ENCODE results near the gene GRK7. TPM values are rescaled to one million over a fixed set of nuclear protein-coding genes. Genes with fewer than 3 reads are reported as not detected.

The GRK7 gene
- total RNA-seq, 1 experiment from 2014 or later, result not detected

DNA sequence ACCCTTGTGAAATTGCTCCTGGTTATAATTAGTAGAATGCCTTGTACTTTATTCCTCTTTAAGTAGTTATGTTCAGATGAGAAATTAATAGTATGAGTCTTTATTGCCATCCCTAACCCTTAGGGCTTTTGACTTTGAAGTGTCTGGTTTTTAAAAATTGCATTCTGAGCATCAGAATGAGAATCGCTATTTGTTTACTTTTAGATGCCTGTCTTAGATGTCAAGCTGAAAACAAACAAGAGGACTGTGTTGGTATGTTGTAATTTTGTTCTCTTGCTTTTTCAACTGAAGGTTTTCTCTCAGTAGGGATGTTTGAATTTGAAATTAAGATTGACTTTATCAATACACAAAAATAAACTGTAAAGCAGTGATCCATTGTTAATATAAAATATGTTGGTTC, 19.9 kb upstream of the GRK7 start:
- POLR2A ChIA-PET (ENCODE audit: low non-redundant PET), result no interaction called here
- no TSS peak for BruUV-seq (replicated peaks)
- TF ChIP-seq EZH2 (IDR thresholded peaks at IDR 0.05; ENCODE audit: borderline replicate concordance, low read depth, low read length, poor library complexity, severe bottlenecking), result no peak
- TF ChIP-seq, protein P1, sequence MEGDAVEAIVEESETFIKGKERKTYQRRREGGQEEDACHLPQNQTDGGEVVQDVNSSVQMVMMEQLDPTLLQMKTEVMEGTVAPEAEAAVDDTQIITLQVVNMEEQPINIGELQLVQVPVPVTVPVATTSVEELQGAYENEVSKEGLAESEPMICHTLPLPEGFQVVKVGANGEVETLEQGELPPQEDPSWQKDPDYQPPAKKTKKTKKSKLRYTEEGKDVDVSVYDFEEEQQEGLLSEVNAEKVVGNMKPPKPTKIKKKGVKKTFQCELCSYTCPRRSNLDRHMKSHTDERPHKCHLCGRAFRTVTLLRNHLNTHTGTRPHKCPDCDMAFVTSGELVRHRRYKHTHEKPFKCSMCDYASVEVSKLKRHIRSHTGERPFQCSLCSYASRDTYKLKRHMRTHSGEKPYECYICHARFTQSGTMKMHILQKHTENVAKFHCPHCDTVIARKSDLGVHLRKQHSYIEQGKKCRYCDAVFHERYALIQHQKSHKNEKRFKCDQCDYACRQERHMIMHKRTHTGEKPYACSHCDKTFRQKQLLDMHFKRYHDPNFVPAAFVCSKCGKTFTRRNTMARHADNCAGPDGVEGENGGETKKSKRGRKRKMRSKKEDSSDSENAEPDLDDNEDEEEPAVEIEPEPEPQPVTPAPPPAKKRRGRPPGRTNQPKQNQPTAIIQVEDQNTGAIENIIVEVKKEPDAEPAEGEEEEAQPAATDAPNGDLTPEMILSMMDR (conservative IDR thresholded peaks at IDR 0.05; ENCODE audit: low read depth, low read length), result no peak
- DNase-seq (ENCODE audit: low spot score), result no peak
- no peak overlapping the region for H3K4me3 ChIP-seq (ENCODE audit: low read depth, low read length, poor library complexity, severe bottlenecking)
- H3K27ac ChIP-seq (ENCODE audit: low read depth, low read length, poor library complexity, severe bottlenecking), result no peak overlapping the region
- no peaks in the 10 kb centered on the region for H3K27me3 ChIP-seq (replicated peaks; ENCODE audit: insufficient read depth, low read depth, low read length, poor library complexity)
- intact Hi-C loops (cut with micrococcal nuclease; ENCODE audit: unreplicated experiment), result no loop called here
- peaks cover 18% of the 10 kb centered on the region for H3K4me1 ChIP-seq (ENCODE audit: insufficient read depth, low read length, poor library complexity, severe bottlenecking)
- peaks cover 44% of the 10 kb centered on the region for H3K36me3 ChIP-seq (ENCODE audit: insufficient read depth, low read length, poor library complexity, severe bottlenecking)
- CTCF ChIA-PET, result no interaction called here
- no peaks in the 10 kb centered on the region for H3K9me3 ChIP-seq (ENCODE audit: low read depth, low read length, poor library complexity, severe bottlenecking)

DNA sequence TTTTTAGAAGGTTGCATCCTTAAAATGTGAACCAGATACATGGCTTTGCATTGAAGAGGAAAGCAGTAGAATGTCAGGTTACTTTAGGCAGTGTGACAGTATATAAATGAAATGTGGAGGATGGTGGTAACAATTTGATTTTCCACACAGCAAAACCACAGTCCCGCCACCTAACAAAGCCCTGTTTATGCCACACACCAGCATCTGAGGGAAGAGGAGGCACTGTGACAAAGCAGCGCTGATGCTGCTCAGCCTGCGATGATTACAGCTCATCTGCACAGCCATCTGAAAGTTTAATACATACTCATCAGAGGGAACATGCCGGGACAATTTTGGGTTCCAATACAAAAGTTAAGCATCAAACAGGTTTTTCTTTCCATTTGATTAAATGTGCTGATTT, 16.2 kb upstream of the GRK7 start:
- no peaks in the 10 kb centered on the region for H3K4me1 ChIP-seq (ENCODE audit: insufficient read depth, low read length, poor library complexity, severe bottlenecking)
- BruUV-seq (replicated peaks), result no TSS peak
- CTCF ChIA-PET, result no interaction called here
- H3K9me3 ChIP-seq (ENCODE audit: low read depth, low read length, poor library complexity, severe bottlenecking), result no peaks in the 10 kb centered on the region
- intact Hi-C loops (cut with micrococcal nuclease; ENCODE audit: unreplicated experiment), result no loop called here
- no peak for DNase-seq (ENCODE audit: low spot score)
- H3K4me3 ChIP-seq (ENCODE audit: low read depth, low read length, poor library complexity, severe bottlenecking), result no peak overlapping the region
- no peak for TF ChIP-seq EZH2 (IDR thresholded peaks at IDR 0.05; ENCODE audit: borderline replicate concordance, low read depth, low read length, poor library complexity, severe bottlenecking)
- TF ChIP-seq, protein P1 (conservative IDR thresholded peaks at IDR 0.05; ENCODE audit: low read depth, low read length), result no peak
- no peaks in the 10 kb centered on the region for H3K27me3 ChIP-seq (replicated peaks; ENCODE audit: insufficient read depth, low read depth, low read length, poor library complexity)
- POLR2A ChIA-PET (ENCODE audit: low non-redundant PET), result no interaction called here
- no peak overlapping the region for H3K27ac ChIP-seq (ENCODE audit: low read depth, low read length, poor library complexity, severe bottlenecking)
- H3K36me3 ChIP-seq (ENCODE audit: insufficient read depth, low read length, poor library complexity, severe bottlenecking), result peaks cover 47% of the 10 kb centered on the region

DNA sequence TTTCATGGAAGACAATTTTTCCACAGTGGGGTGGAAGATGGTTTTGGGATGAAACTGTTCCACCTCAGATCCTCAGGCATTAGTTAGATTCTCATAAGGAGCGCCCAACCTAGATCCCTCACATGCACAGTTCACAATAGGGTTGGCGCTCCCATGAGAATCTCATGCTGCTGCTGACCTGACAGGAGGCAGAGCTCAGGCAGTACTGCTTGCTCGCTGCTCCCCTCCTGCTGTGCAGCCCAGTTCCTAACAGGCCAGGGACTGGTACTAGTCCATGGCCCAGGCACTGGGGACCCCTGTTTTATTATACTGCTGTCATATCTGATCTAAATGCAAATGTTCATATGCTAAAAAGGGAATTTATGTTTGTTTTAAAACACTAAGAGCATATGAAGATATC, 9.8 kb upstream of the GRK7 start:
- no peak for TF ChIP-seq EZH2 (IDR thresholded peaks at IDR 0.05; ENCODE audit: borderline replicate concordance, low read depth, low read length, poor library complexity, severe bottlenecking)
- TF ChIP-seq, protein P1 (conservative IDR thresholded peaks at IDR 0.05; ENCODE audit: low read depth, low read length), result no peak
- ChIA-PET POLR2A (ENCODE audit: low non-redundant PET) (no interaction called here), CTCF (no interaction called here)
- no peak for DNase-seq (ENCODE audit: low spot score)
- no peak overlapping the region for H3K27ac ChIP-seq (ENCODE audit: low read depth, low read length, poor library complexity, severe bottlenecking)
- no TSS peak for BruUV-seq (replicated peaks)
- no peak overlapping the region for H3K4me3 ChIP-seq (ENCODE audit: low read depth, low read length, poor library complexity, severe bottlenecking)
- H3K27me3 ChIP-seq (replicated peaks; ENCODE audit: insufficient read depth, low read depth, low read length, poor library complexity), result no peaks in the 10 kb centered on the region
- H3K4me1 ChIP-seq (ENCODE audit: insufficient read depth, low read length, poor library complexity, severe bottlenecking), result no peaks in the 10 kb centered on the region
- H3K36me3 ChIP-seq (ENCODE audit: insufficient read depth, low read length, poor library complexity, severe bottlenecking), result peaks cover 3% of the 10 kb centered on the region
- H3K9me3 ChIP-seq (ENCODE audit: low read depth, low read length, poor library complexity, severe bottlenecking), result no peaks in the 10 kb centered on the region
- intact Hi-C loops (cut with micrococcal nuclease; ENCODE audit: unreplicated experiment), result no loop called here
